Embryonic facial prominence (tissue), 1 donor: ENCODE data around the gene ACOX3.
"Not testable (repeated sequence)": the region's sequence is repeated elsewhere in the genome, so short reads cannot be mapped to it uniquely, and the experiment has no call there.

ENCODE experiments used
- DNase-seq: peaks from one replicate; pipeline ENCODE4 v3.0.0-alpha.2; 2016; ENCODE audit errors: extremely low spot score

The ACOX3 gene

GRCh38 chr4:8434251-8435073 is 6.1 kb downstream of the ACOX3 start:
- no peak for DNase-seq

GRCh38 chr4:8433136-8433535 is 7.4 kb downstream of the ACOX3 start:
- DNase-seq, result no peak

- DNase-seq, result no peak
Measured at GRCh38 chr4:8431553-8431952, 9.0 kb downstream of the ACOX3 start.

GRCh38 chr4:8428288-8429097 is 12.0 kb downstream of the ACOX3 start:
- peak; percentile 71 for DNase-seq

- no peak for DNase-seq
Measured at GRCh38 chr4:8427761-8428287, 12.7 kb downstream of the ACOX3 start.

GRCh38 chr4:8427262-8427661 is 13.3 kb downstream of the ACOX3 start:
- no peak for DNase-seq

- no peak for DNase-seq
Measured at GRCh38 chr4:8422786-8423185, 17.7 kb downstream of the ACOX3 start.

- DNase-seq, result no peak
Measured at GRCh38 chr4:8422327-8422726, 18.2 kb downstream of the ACOX3 start.

GRCh38 chr4:8420151-8420550 is 20.4 kb downstream of the ACOX3 start:
- DNase-seq, result not testable (repeated sequence)

GRCh38 chr4:8419222-8420041 is 21.1 kb downstream of the ACOX3 start:
- no peak for DNase-seq

- DNase-seq, result no peak
Measured at GRCh38 chr4:8417071-8417614, 23.4 kb downstream of the ACOX3 start.

GRCh38 chr4:8414377-8414776 is 26.1 kb downstream of the ACOX3 start:
- DNase-seq, result no peak

- DNase-seq, result no peak
Measured at GRCh38 chr4:8412288-8412687, 28.2 kb downstream of the ACOX3 start.

GRCh38 chr4:8411351-8412180 is 29.0 kb downstream of the ACOX3 start:
- DNase-seq, result no peak

GRCh38 chr4:8410641-8411271 is 29.8 kb downstream of the ACOX3 start:
- DNase-seq, result peak; percentile 33

- no peak for DNase-seq
Measured at GRCh38 chr4:8410066-8410625, 30.4 kb downstream of the ACOX3 start.

GRCh38 chr4:8409264-8410065 is 31.1 kb downstream of the ACOX3 start:
- no peak for DNase-seq

- no peak for DNase-seq
Measured at GRCh38 chr4:8407756-8408155, 32.8 kb downstream of the ACOX3 start.

- DNase-seq, result no peak
Measured at GRCh38 chr4:8407316-8407715, 33.2 kb downstream of the ACOX3 start.
